H9 (cell line): ENCODE measurements around the gene MED29. TPM values are rescaled to one million over a fixed set of nuclear protein-coding genes. Genes with fewer than 3 reads are reported as not detected.

Source experiments
- DNase-seq: peaks from one replicate; pipeline ENCODE4 v3.0.0-alpha.2; 2017
- H2AFZ ChIP-seq: one replicate; pipeline ENCODE4 v1.6.1; 2013; ENCODE audit warnings: mild to moderate bottlenecking, low read length, control low read depth, moderate library complexity
- H2AK5ac ChIP-seq: 2 replicates; pipeline ENCODE4 v1.6.1; 2013; ENCODE audit warnings: low read length, control low read depth, mixed read lengths; ENCODE audit not compliant: insufficient read length
- H2BK120ac ChIP-seq: one replicate; pipeline ENCODE4 v1.6.1; 2013; ENCODE audit warnings: low read depth, mild to moderate bottlenecking, low read length, control low read depth, inconsistent platforms; ENCODE audit not compliant: poor library complexity, severe bottlenecking
- H2BK12ac ChIP-seq: 2 replicates; pipeline ENCODE4 v1.6.1; 2013; ENCODE audit warnings: low read length, control low read depth, mixed read lengths, low read depth; ENCODE audit not compliant: insufficient read length
- H2BK15ac ChIP-seq: 2 replicates; pipeline ENCODE4 v1.6.1; 2013; ENCODE audit warnings: low read depth, low read length, control low read depth
- H2BK20ac ChIP-seq: one replicate; pipeline ENCODE4 v1.6.1; 2013; ENCODE audit warnings: low read depth, mild to moderate bottlenecking, low read length, control low read depth, inconsistent platforms; ENCODE audit not compliant: poor library complexity, severe bottlenecking
- H2BK5ac ChIP-seq: 2 replicates; pipeline ENCODE4 v1.6.1; 2013; ENCODE audit warnings: low read length, control low read depth, mixed read lengths; ENCODE audit not compliant: insufficient read length
- H3K14ac ChIP-seq: 2 replicates; pipeline ENCODE4 v1.6.1; 2013; ENCODE audit warnings: low read length, control low read depth; ENCODE audit not compliant: insufficient read depth
- H3K18ac ChIP-seq: 2 replicates; pipeline ENCODE4 v1.6.1; 2013; ENCODE audit warnings: low read depth, mild to moderate bottlenecking, mixed read lengths, low read length, control low read depth; ENCODE audit not compliant: insufficient read length
- H3K23ac ChIP-seq: 2 replicates; pipeline ENCODE4 v1.6.1; 2013; ENCODE audit warnings: low read length, control low read depth, mixed read lengths, low read depth; ENCODE audit not compliant: insufficient read length
- H3K23me2 ChIP-seq: 2 replicates; pipeline ENCODE4 v1.6.1; 2013; ENCODE audit warnings: low read depth, mild to moderate bottlenecking, mixed read lengths, low read length, control low read depth; ENCODE audit not compliant: insufficient read length, poor library complexity, severe bottlenecking
- H3K27ac ChIP-seq: 2 replicates; pipeline ENCODE4 v1.5.1; 2013; ENCODE audit warnings: low read length, control low read depth, mixed read lengths, low read depth; ENCODE audit not compliant: insufficient read length
- H3K27me3 ChIP-seq: 2 replicates; pipeline ENCODE4 v1.6.1; 2013; ENCODE audit warnings: low read length, control low read depth, inconsistent platforms; ENCODE audit not compliant: insufficient read depth
- H3K4ac ChIP-seq: 2 replicates; pipeline ENCODE4 v1.6.1; 2013; ENCODE audit warnings: low read depth, mild to moderate bottlenecking, control low read depth, inconsistent platforms, low read length, moderate library complexity
- H3K4me1 ChIP-seq: 2 replicates; pipeline ENCODE4 v1.6.1; 2013; ENCODE audit warnings: low read length, control low read depth, inconsistent platforms; ENCODE audit not compliant: insufficient read depth
- H3K4me2 ChIP-seq: 2 replicates; pipeline ENCODE4 v1.6.1; 2013; ENCODE audit warnings: low read length, control low read depth, mixed read lengths; ENCODE audit not compliant: insufficient read length, insufficient read depth
- H3K56ac ChIP-seq: 2 replicates; pipeline ENCODE4 v1.6.1; 2013; ENCODE audit warnings: low read depth, mild to moderate bottlenecking, mixed read lengths, low read length, control low read depth; ENCODE audit not compliant: insufficient read length
- H3K79me1 ChIP-seq: 2 replicates; pipeline ENCODE4 v1.6.1; 2013; ENCODE audit warnings: low read depth, mild to moderate bottlenecking, moderate library complexity, low read length, control low read depth, inconsistent platforms; ENCODE audit not compliant: insufficient read depth, poor library complexity, severe bottlenecking
- H3K79me2 ChIP-seq: 2 replicates; pipeline ENCODE4 v1.6.1; 2013; ENCODE audit warnings: low read length, control low read depth, inconsistent platforms; ENCODE audit not compliant: insufficient read depth
- H3K9ac ChIP-seq: 2 replicates; pipeline ENCODE4 v1.6.1; 2013; ENCODE audit warnings: low read length, control low read depth, mixed read lengths; ENCODE audit not compliant: insufficient read length; ENCODE audit errors: extremely low read depth
- H3K9me3 ChIP-seq: one replicate; pipeline ENCODE4 v1.6.1; 2013; ENCODE audit warnings: low read depth, low read length, inconsistent platforms; ENCODE audit not compliant: control insufficient read depth
- H3T11ph ChIP-seq: one replicate; pipeline ENCODE4 v1.6.1; 2013; ENCODE audit warnings: mild to moderate bottlenecking, low read length, control low read depth, inconsistent platforms
- H4K20me1 ChIP-seq: one replicate; pipeline ENCODE4 v1.6.1; 2013; ENCODE audit not compliant: control insufficient read depth, insufficient read length, insufficient read depth
- H4K5ac ChIP-seq: 2 replicates; pipeline ENCODE4 v1.6.1; 2013; ENCODE audit warnings: low read depth, mild to moderate bottlenecking, mixed read lengths, low read length, control low read depth; ENCODE audit not compliant: insufficient read length
- H4K8ac ChIP-seq: replicated peaks from 2 replicates; pipeline ENCODE4 v1.6.1; 2013; ENCODE audit warnings: low read length, control low read depth, mixed read lengths, low read depth; ENCODE audit not compliant: insufficient read length
- H4K91ac ChIP-seq: 2 replicates; pipeline ENCODE4 v1.6.1; 2013; ENCODE audit warnings: low read depth, mild to moderate bottlenecking, moderate library complexity, mixed read lengths, low read length, control low read depth; ENCODE audit not compliant: insufficient read length
- H3K27ac Mint-ChIP-seq, 3 experiments: 2 replicates in 2 of 3; 3 replicates in 1 of 3; pipeline ENCODE4 v1.8.0; 2020 to 2021; ENCODE audit warnings: mixed read lengths in 3 of 3, mild to moderate bottlenecking in 1 of 3, moderate library complexity in 1 of 3
- H3K27me3 Mint-ChIP-seq: 2 replicates; pipeline ENCODE4 v1.8.0; 2021; ENCODE audit warnings: low read depth, mild to moderate bottlenecking, moderate library complexity, mixed read lengths
- H3K36me3 Mint-ChIP-seq, 3 experiments: 2 replicates in 2 of 3; 3 replicates in 1 of 3; pipeline ENCODE4 v1.8.0; 2020 to 2021; ENCODE audit warnings: low read depth in 3 of 3, mixed read lengths in 3 of 3; ENCODE audit not compliant: insufficient read depth in 1 of 3
- H3K4me1 Mint-ChIP-seq, 2 experiments: 2 replicates each; pipeline ENCODE4 v1.8.0; 2020; ENCODE audit warnings: mixed read lengths in 2 of 2
- H3K4me3 Mint-ChIP-seq, 2 experiments: 2 replicates in 1 of 2; 3 replicates in 1 of 2; pipeline ENCODE4 v1.8.0; 2020 to 2021; ENCODE audit warnings: mild to moderate bottlenecking in 2 of 2, mixed read lengths in 2 of 2, moderate library complexity in 1 of 2
- H3K9me3 Mint-ChIP-seq, 2 experiments: 2 replicates in 1 of 2; 3 replicates in 1 of 2; pipeline ENCODE4 v1.8.0; 2020; ENCODE audit warnings: mild to moderate bottlenecking in 2 of 2, mixed read lengths in 2 of 2, moderate library complexity in 1 of 2
- WGBS: extraction: QIAGEN DNeasy Blood & Tissue Kit; methylation state at CpG from one replicate; pipeline ENCODE4 v1.1.7; 2013; ENCODE audit warnings: missing lambda C conversion rate, low lambda C conversion rate, mixed read lengths; ENCODE audit not compliant: insufficient read length; ENCODE audit errors: extremely low coverage; 5-methylcytosine and 5-hydroxymethylcytosine counted together
- total RNA-seq: library from RNA; stranded (reverse); gene quantifications from 2 replicates; pipeline ENCODE4 v1.2.1, GENCODE V29; 2021
- TF ChIP-seq, protein P1 (sequence below): fragments of 200-600 bp; sonication (generic); conservative IDR thresholded peaks from 3 replicates; pipeline ENCODE4 v1.8.0; 2021; ENCODE audit warnings: antibody characterized with exemption, mild to moderate bottlenecking

The MED29 gene
- total RNA-seq, 1 experiment from 2014 or later = 48.3 TPM

DNA sequence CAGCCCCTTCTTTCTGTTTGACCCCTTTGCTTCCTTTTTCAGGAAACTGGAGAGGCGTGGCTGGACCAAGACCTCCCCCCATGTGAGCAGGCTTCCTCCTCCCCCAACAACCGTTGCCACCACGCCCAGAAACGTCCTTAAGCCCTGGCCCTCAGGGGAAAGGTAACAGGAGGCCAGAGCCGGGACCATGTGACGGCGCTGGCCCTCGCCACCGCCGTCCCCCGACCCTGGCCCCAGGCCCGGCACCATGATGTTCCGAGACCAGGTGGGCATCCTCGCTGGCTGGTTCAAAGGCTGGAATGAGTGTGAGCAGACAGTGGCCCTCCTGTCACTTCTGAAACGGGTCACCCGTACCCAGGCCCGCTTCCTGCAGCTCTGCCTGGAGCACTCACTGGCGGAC, 34.5 kb upstream of the MED29 start:
- Histone ChIP-seq H3K4ac (no peak overlapping the region), H3K56ac (no peak overlapping the region), H3K18ac (no peak overlapping the region), H2AK5ac (no peak overlapping the region), H4K8ac (no peak overlapping the region), H3K14ac (no peak overlapping the region), H3K23me2 (no peaks in the 10 kb centered on the region), H2BK12ac (no peak overlapping the region), H3K9me3 (no peaks in the 10 kb centered on the region), H2BK15ac (no peak overlapping the region), H4K91ac (no peak overlapping the region), H3K4me1 (no peaks in the 10 kb centered on the region), H3K4me2 (no peak overlapping the region), H2BK120ac (no peak overlapping the region), H3K9ac (no peak overlapping the region), H2BK5ac (no peak overlapping the region), H3K79me1 (no peaks in the 10 kb centered on the region), H3T11ph (no peak overlapping the region), H3K79me2 (no peaks in the 10 kb centered on the region), H4K20me1 (no peaks in the 10 kb centered on the region), H2BK20ac (no peak overlapping the region), H2AFZ (no peak overlapping the region), H3K27ac (no peak overlapping the region), H3K27me3 (no peaks in the 10 kb centered on the region; the same call in 1 of the 2 replicates), H3K23ac (no peak overlapping the region), H4K5ac (no peak overlapping the region)
- H3K27ac Mint-ChIP-seq = no peak overlapping the region
- DNase-seq = no peak
- H3K4me3 Mint-ChIP-seq = no peak overlapping the region
- TF ChIP-seq, protein P1, sequence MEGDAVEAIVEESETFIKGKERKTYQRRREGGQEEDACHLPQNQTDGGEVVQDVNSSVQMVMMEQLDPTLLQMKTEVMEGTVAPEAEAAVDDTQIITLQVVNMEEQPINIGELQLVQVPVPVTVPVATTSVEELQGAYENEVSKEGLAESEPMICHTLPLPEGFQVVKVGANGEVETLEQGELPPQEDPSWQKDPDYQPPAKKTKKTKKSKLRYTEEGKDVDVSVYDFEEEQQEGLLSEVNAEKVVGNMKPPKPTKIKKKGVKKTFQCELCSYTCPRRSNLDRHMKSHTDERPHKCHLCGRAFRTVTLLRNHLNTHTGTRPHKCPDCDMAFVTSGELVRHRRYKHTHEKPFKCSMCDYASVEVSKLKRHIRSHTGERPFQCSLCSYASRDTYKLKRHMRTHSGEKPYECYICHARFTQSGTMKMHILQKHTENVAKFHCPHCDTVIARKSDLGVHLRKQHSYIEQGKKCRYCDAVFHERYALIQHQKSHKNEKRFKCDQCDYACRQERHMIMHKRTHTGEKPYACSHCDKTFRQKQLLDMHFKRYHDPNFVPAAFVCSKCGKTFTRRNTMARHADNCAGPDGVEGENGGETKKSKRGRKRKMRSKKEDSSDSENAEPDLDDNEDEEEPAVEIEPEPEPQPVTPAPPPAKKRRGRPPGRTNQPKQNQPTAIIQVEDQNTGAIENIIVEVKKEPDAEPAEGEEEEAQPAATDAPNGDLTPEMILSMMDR = no peak
- H3K4me1 Mint-ChIP-seq = no peaks in the 10 kb centered on the region
- H3K27me3 Mint-ChIP-seq = no peaks in the 10 kb centered on the region; the same call in 1 of the 2 replicates
- peaks cover 46 to 79% (median 78%) of the 10 kb centered on the region in 3 experiments for H3K36me3 Mint-ChIP-seq
- WGBS = no CpG with 5 or more reads among the region's 18 CpGs
- H3K9me3 Mint-ChIP-seq = no peaks in the 10 kb centered on the region
